ENCODE results near the gene LIMS1. TPM values are rescaled to one million over a fixed set of nuclear protein-coding genes. Genes with fewer than 3 reads are reported as not detected.

Gene LIMS1
- total RNA-seq, 1 donor from 2014 or later: 19.4 TPM

DNA sequence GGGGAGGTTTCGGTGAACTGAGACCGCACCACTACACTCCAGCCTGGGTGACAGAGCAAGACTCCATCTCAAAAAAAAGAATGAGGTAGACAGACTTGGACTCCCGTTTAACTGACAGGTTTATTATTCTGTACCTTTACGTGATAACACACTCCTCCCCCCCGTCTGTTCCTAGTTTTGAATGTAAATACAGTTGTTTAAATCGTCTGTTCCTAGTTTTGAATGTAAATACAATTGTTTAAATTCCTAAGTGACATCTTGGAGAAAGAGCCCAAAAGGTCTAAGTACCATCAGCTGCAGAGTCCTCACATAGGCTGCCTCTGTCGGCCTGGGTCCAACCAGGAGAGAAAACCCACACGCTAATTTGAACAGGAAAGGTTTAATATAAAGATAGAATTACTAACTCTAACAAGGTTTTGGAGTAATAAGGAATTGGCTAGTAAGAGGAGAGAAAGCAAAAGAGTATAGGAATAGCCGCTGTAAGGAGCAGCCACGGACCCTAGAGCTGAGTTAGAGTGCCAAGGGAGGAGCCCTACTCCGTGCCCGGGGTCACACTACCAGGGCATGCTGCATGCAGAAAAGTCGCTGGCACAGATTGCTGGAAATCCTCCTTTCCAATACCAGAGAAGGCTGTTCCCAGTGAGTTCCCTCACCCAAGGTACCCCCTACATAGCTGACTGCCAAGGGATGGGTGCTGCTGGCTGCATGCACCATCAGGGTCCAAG lies 101.5 kb downstream of the LIMS1 start:
- Mint-ChIP-seq H3K36me3 (no peaks in the 10 kb centered on the region), H3K9me3 (no peaks in the 10 kb centered on the region), H3K4me1 (peaks cover 33% of the 10 kb centered on the region), H3K27me3 (ENCODE audit: insufficient read depth, low read depth) (peaks cover 5% of the 10 kb centered on the region), H3K27ac (peak overlapping the region; percentile 15), H3K4me3 (no peak overlapping the region)
- peaks cover 5% of the 10 kb centered on the region for H3K79me2 ChIP-seq (ENCODE audit: low read depth)
- H3K4me1 ChIP-seq: peaks cover 5% of the 10 kb centered on the region
- H4K20me1 ChIP-seq (ENCODE audit: low read depth): no peaks in the 10 kb centered on the region
- no peaks in the 10 kb centered on the region for H3K9me3 ChIP-seq (ENCODE audit: low read depth)
- no peaks in the 10 kb centered on the region for H3F3A ChIP-seq (ENCODE audit: low read depth)
- H2AFZ ChIP-seq (replicated peaks): no peak overlapping the region
- no peak overlapping the region for H3K4me3 ChIP-seq
- no peak overlapping the region for H3K27ac ChIP-seq
- no peak for TF ChIP-seq CTCF (IDR thresholded peaks at IDR 0.05)
- TF ChIP-seq EZH2phosphoT487 (IDR thresholded peaks at IDR 0.05): no peak
- TF ChIP-seq EZH2 (IDR thresholded peaks at IDR 0.05): no peak
- H3K9ac ChIP-seq: no peak overlapping the region
- no peaks in the 10 kb centered on the region for H3K36me3 ChIP-seq
- no peak overlapping the region for H3K4me2 ChIP-seq
- no peaks in the 10 kb centered on the region for H3K27me3 ChIP-seq
- DNase-seq (ENCODE audit: low spot score): no peak

GRCh38 chr2:108637304-108637669 lies 103.0 kb downstream of the LIMS1 start:
- H3K4me1 ChIP-seq: peaks cover 5% of the 10 kb centered on the region
- TF ChIP-seq EZH2 (IDR thresholded peaks at IDR 0.05) (no peak), CTCF (IDR thresholded peaks at IDR 0.05) (no peak), EZH2phosphoT487 (IDR thresholded peaks at IDR 0.05) (no peak)
- H3K27ac Mint-ChIP-seq: no peak overlapping the region
- no peaks in the 10 kb centered on the region for H3K36me3 Mint-ChIP-seq
- no peak overlapping the region for H3K4me3 ChIP-seq
- no peaks in the 10 kb centered on the region for H3K9me3 Mint-ChIP-seq
- no peak overlapping the region for H3K4me2 ChIP-seq
- no peak overlapping the region for H2AFZ ChIP-seq (replicated peaks)
- H3K27ac ChIP-seq: no peak overlapping the region
- no peak overlapping the region for H3K9ac ChIP-seq
- peaks cover 4% of the 10 kb centered on the region for H3K27me3 Mint-ChIP-seq (ENCODE audit: insufficient read depth, low read depth)
- no peaks in the 10 kb centered on the region for H3K79me2 ChIP-seq (ENCODE audit: low read depth)
- no peaks in the 10 kb centered on the region for H3K9me3 ChIP-seq (ENCODE audit: low read depth)
- H4K20me1 ChIP-seq (ENCODE audit: low read depth): no peaks in the 10 kb centered on the region
- peaks cover 33% of the 10 kb centered on the region for H3K4me1 Mint-ChIP-seq
- H3K27me3 ChIP-seq: no peaks in the 10 kb centered on the region
- H3F3A ChIP-seq (ENCODE audit: low read depth): no peaks in the 10 kb centered on the region
- no peak for DNase-seq (ENCODE audit: low spot score)
- H3K36me3 ChIP-seq: no peaks in the 10 kb centered on the region
- no peak overlapping the region for H3K4me3 Mint-ChIP-seq

DNA sequence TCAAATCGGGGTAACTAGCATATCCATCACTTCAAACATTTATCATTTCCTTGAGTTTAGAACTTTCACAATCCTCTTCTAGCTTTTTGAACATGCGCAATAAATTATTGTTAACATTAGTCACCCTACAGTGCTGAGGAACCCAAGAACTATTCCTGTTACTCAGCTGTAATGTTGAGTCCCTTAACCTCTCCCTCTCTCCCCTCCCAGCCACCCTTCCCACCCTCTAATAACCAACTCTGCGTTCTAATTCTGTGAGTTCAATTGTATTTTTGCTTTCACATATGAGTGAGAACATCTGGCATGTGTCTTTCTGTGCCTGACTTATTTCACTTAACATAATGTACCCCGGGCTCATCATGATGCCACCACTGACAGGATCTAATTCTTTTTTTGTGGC lies 106.5 kb downstream of the LIMS1 start:
- no peak for DNase-seq (ENCODE audit: low spot score)
- no peak overlapping the region for H3K4me3 Mint-ChIP-seq
- no peak overlapping the region for H3K4me2 ChIP-seq
- H2AFZ ChIP-seq (replicated peaks): no peak overlapping the region
- peaks cover 15% of the 10 kb centered on the region for H3K9me3 Mint-ChIP-seq
- peaks cover 5% of the 10 kb centered on the region for H3K4me1 ChIP-seq
- no peaks in the 10 kb centered on the region for H3F3A ChIP-seq (ENCODE audit: low read depth)
- peaks cover 6% of the 10 kb centered on the region for H3K36me3 Mint-ChIP-seq
- H3K27me3 ChIP-seq: no peaks in the 10 kb centered on the region
- H3K4me3 ChIP-seq: no peak overlapping the region
- no peak for TF ChIP-seq EZH2 (IDR thresholded peaks at IDR 0.05)
- TF ChIP-seq EZH2phosphoT487 (IDR thresholded peaks at IDR 0.05): no peak
- no peak for TF ChIP-seq CTCF (IDR thresholded peaks at IDR 0.05)
- no peak overlapping the region for H3K9ac ChIP-seq
- peaks cover 2% of the 10 kb centered on the region for H3K27me3 Mint-ChIP-seq (ENCODE audit: insufficient read depth, low read depth)
- no peaks in the 10 kb centered on the region for H3K36me3 ChIP-seq
- no peaks in the 10 kb centered on the region for H3K9me3 ChIP-seq (ENCODE audit: low read depth)
- H3K27ac ChIP-seq: no peak overlapping the region
- H3K4me1 Mint-ChIP-seq: peaks cover 16% of the 10 kb centered on the region
- H3K27ac Mint-ChIP-seq: no peak overlapping the region
- no peaks in the 10 kb centered on the region for H3K79me2 ChIP-seq (ENCODE audit: low read depth)
- H4K20me1 ChIP-seq (ENCODE audit: low read depth): no peaks in the 10 kb centered on the region
